HTERT RPE-1 (cell line): ENCODE results near the gene PITHD1.
"Not testable (repeated sequence)": the region's sequence is repeated elsewhere in the genome, so short reads cannot be mapped to it uniquely, and the experiment has no call there.

Source experiments
- in situ Hi-C: fragments of 300-500 bp; cut with MboI; formaldehyde crosslinking; loops from 4 replicates; pipeline ENCODE4 v1.14.3; 2020; ENCODE audit warnings: low sequenced_read_pairs

Gene PITHD1

DNA sequence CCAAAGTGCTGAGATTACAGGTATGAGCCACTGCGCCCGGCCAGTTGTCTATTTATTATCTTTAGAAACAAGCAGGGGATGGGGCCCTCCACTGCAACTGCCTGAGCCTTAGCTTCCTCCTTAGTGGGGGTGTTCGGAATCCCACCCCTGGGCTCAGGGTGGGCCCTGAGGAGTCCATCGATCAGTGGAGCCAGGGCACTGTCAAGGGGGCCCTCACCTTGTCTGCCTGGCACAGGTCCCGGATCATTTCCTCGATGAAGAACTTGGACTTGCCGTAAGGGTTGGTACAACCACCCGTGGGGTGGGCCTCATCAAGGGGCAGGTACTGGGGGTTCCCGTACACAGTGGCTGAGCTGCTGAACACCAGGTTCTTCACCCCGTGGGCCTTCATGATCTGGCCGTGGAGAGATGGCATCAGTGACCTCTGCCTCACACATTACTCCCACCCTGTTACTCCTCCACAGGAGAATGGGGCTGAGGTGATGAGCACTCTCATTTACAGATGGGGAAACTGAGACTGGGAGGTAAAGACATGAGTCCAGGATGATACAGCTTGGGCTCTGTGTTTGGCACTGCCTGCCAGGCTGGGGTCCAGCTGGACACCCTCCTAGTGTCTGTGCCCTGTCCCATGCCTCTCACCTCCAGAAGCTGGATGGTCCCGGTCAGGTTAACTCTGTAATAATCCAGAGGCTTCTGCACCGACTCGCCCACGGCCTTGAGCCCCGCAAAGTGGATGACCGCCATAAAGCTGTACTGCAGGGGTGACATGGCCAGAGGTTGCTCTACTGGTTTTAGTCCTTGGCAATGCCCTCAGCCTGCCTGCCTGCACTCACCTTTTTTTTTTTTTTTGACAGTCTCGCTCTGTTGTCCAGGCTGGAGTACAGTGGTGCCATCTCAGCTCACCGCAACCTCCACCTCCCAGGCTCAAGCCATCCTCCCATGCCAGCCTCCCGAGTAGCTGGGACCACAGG lies 19.5 kb downstream of the PITHD1 start:
- in situ Hi-C loops, result no loop called here

GRCh38 chr1:23798662-23799142 lies 20.5 kb downstream of the PITHD1 start:
- in situ Hi-C loops, result no loop called here

DNA sequence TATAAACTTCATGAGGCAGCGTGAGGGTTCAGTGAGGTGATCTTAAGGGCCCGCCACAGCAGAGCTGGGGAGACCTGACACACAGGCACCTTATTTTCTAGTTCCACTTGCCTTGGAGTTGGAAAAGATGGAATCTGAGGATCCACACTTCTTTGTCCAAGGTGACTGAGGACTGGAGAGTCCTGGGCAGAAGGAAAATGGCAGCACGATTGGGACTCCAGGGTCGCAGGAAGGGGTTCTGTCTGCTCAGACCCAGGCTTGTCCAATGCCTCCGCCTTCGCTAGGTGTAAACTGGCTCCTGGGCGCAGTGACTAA lies 21.0 kb downstream of the PITHD1 start:
- in situ Hi-C loops, result no loop called here

DNA sequence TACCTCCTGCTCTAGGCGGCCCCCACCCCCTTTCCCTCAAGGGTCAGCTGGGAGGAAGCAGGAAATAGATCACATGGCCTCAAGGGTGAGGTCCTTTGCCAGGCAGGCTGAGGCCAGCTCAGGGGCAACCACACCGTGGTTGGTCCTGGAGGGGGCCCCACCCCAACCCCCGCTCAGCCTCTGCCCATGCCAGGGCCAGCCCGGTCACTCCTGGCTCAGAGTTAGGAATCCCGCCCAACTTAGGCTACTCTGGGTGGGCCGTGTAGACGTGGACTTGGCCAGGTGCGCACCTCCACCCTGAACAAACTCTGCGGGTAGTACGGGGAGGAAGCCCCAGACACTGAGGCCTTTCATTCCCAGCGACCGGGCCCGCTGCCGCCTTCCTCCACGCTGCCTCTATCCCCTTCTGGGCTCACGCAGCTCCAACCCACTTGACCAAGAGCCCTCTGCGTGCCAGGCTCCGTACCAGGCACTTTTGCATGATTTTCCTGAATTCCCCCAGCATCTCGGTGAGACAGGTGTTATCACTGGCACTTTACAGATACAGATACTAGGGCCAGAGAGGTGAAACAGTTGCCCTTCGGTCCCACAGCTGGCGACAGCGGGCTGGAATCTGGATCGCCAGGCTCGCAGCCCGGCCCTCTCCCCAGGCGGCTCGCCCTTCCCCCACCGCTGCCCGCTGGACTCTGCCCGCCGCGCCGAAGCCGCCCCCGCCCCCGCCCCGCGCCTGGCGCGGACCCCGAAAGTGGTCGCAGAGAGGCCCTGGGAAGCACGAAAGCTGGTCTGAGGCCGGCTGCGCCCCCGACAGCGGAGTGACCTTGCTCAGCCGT lies 21.6 kb downstream of the PITHD1 start:
- in situ Hi-C loops, result no loop called here

GRCh38 chr1:23800400-23801337 lies 22.5 kb downstream of the PITHD1 start, which contains the start of gene GALE:
Gene GALE (minus strand): TSS chr1:23800754. CDS start chr1:23799007, 1,747 bp downstream.
- in situ Hi-C loops, result no loop called here

- in situ Hi-C loops, result no loop called here
These were observed 23.1 kb downstream of the PITHD1 start for GRCh38 chr1:23801338-23801748.

DNA sequence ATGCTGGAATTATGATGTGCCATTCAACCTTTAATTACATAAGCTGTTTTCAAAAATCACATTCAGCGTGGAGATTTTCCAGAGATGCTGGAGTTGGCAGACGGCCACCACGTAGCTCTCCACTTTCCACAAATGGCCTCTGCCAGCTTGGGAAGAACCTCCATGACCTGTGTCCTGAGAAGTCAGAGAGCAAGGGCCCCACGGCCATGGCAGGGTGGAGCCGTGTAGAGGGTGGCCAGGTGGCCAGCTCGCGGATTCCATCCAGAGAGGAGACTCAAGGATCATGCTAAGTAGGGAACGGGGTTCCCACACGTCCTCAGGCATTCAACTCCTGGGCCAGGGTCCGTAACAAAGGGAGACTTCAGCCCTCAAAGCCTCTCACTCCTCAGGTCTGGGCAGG lies 23.7 kb downstream of the PITHD1 start:
- in situ Hi-C loops, result no loop called here

GRCh38 chr1:23802809-23803342 lies 24.7 kb downstream of the PITHD1 start:
- in situ Hi-C loops, result not testable (repeated sequence)

GRCh38 chr1:23803674-23804073 lies 25.5 kb downstream of the PITHD1 start:
- in situ Hi-C loops, result no loop called here

DNA sequence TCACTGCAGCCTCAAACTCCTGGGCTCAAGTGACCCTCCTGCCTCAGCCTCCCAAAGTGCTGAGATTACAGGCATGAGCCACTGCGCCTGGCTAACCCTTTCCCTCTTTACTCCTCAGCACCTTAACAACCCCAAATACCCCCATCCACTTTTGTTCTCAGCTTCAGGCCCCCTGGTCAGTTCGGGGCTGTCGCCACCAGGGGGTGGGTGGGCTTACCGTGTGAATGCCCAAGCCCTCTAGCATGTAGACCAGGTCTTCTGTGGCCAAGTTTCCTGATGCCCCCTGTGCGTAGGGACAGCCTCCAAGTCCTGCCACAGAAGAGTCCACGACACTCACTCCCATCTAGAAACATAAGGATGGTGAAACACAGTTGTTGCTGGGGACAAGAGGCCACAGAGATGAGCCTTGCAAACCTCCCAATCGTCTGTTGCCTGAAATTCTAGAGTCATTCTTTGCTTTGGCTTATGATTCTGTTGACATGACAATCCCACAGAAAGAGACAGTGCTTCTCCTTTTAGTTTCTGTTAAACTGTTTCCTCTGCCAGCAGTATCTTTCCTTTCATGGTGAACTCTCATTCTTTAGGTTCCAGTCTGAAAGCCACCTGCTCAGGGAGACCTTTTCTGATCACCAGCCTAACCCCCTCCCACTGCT lies 26.1 kb downstream of the PITHD1 start:
- in situ Hi-C loops, result no loop called here

DNA sequence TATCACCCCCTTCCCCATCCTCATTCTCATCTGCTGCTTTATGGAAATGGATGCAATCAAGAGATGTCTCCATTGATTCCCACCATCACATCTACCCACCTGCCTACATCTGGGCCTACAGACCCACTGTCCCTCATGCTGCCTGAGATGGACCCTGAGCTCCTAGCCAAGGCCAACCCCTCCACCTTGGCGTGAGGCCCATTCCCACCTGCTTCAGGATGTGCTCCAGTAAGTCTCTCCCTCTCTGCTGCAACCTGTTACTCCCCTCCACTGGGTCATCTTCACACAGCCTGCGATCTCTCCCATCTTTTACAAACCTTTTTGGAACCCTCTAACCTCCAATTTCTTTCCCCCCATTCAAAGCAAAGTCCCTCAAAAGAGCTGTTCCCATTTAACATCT lies 26.8 kb downstream of the PITHD1 start:
- in situ Hi-C loops, result no loop called here

DNA sequence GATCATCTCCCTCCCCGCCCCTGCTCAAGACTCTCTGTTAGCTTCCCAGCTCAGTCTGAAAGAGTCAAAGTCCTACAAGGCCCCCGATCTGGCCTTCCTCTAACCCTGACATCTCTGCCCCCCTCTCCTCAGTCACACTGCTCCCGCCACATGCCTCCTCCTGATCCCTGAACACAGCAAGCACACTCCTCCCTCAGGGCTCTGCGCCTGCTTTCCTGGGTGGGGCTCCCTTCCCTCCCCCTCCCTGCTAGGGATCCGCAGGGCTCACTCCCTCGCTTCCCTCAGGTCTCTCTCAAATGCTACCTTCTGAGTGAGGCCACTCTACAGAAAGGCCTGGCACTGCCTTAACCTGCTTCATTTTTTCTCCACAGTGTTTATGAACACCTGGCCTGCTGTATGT lies 28.1 kb downstream of the PITHD1 start:
- in situ Hi-C loops, result no loop called here

DNA sequence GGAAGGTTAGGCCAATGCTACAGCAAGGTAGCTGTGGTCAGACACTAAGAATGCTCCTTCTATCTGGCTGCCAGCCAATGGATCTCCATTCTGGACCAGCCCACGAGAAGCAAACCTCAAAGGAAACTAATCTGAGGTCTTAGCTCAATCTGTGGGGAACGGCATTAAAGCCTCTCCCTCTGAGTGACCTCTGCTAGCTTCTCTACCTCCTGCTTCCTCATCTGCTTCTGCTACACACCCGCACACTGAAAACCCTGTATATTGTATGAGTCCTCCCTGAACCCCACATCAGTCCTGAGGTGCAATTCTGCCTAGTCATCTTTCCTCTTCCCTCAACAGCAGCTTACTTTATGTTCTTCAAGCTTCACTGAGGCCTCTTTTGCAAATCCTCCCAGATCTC lies 29.2 kb downstream of the PITHD1 start:
- in situ Hi-C loops, result no loop called here

DNA sequence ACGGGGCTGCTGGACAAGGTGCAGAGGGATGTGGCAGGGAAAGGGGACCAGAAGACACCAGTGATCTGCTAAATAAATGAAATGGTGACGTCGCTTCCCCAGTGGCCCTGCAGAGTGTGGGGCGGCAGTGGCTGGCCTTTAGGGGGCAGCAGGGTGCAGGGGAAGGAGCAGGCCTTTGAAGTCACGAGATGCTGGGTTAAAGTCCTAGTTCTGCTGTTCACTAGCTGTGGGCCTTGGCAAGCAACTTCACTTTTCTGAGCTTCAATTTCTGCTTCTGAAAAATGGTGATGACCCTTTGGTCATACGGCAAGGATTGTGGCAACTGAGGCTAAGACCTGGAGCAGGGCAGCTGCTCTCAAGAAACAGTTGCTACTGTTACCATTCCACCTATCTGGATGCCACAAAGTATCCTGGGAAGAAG lies 31.5 kb downstream of the PITHD1 start:
- in situ Hi-C loops, result no loop called here

GRCh38 chr1:23810818-23811540 lies 32.8 kb downstream of the PITHD1 start:
- in situ Hi-C loops, result no loop called here

DNA sequence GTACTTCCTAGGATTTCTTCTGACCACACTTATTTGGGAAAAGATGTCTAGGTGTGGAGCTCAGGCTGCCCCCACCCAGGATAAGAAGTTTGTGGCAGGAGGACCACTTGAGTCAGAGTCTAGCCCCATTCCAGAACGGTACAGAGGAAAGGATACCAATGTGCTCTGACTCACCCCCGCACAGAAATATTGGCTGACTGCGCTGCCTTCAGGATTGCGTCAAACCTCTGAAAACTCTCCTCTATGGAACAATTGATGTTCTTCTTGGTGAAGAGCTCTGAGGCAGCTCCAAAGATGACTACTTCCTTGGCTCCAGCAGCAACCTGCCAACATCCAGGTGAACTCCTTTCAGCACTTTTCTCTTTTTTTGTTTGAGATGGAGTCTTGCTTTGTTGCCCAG lies 35.8 kb downstream of the PITHD1 start:
- in situ Hi-C loops, result no loop called here

- in situ Hi-C loops, result no loop called here
These were observed 38.1 kb downstream of the PITHD1 start for GRCh38 chr1:23816361-23816760.

DNA sequence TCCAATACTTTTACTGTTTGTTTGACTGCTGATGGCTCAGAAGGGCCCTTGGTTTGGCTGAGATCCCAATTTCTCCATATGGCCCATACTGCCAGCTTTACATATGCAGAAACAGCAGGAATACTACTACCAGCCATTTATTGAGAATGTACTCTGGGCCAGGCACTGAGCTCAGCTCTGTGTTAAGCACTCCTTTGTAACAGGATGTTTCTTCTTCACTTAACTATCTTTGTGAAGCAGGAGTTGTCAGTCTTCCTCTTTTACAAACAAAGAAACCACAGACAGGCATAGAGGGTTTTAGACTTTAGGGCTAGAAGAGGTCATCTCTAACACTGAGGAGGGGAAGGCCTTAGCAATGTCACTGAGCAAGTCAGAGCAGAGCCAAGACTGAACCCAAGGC lies 38.7 kb downstream of the PITHD1 start:
- in situ Hi-C loops, result no loop called here

- in situ Hi-C loops, result no loop called here
These were observed 39.4 kb downstream of the PITHD1 start for GRCh38 chr1:23817633-23818032.
